ENCODE data around the gene TMEM236. TPM values are rescaled to one million over a fixed set of nuclear protein-coding genes. Genes with fewer than 3 reads are reported as not detected.

The TMEM236 gene
- total RNA-seq, 2 experiments from 2014 or later = 0.04 TPM

GRCh38 chr10:17783751-17784150, 31.8 kb downstream of the TMEM236 start:
- ChIA-PET CTCF (no interaction called here), POLR2A (no interaction called here)

DNA sequence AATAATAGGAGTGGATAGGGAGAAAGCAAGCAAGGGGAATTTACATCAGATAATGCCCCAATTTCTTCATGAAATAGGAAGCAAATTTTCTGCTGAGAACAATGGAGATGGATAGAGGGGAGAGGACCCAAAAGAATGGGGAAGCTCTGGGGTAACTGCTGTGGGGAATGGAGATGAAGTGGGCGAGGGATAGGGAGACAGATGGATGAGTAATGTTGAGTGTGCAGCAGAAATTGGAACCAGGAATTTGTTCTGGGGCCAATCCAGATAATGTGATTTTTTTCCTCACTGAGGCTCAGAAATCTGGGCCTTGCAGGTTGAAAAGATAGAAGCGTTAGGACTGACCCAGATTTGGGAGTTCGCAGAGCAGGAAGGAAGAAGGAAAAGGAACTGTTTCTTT, 32.7 kb downstream of the TMEM236 start:
- CTCF ChIA-PET = no interaction called here
- POLR2A ChIA-PET = no interaction called here

DNA sequence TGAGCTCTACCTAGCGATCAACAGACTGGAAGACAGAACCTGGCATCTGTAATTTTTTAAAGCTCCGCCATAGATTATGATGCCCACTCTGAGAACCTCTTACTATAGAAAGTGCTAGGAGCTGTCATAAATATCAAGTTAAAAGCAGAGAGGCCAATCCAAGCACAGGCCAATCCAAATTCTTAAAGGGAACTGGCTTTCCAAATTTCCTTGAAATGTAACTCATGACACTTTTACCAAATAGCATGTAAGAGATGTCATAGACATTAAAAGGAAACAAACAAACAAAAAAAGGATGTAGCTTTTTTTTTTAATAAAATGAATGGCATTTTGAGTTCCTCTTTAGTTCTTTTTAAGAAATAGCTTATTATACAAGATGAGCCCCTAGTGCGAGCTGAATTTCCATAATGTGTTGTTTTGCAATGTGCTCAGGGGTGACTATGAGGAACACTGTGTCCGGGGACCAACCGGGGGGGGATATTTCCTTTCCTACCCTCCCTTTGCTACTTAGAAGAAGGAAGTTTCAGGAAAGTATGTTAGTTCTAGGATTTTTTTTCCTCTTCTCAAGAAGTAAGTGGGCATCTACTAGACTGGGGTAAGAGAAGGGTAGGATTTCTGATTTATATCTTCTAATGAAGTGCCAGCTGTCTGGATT, 33.4 kb downstream of the TMEM236 start:
- POLR2A ChIA-PET = no interaction called here
- CTCF ChIA-PET = no interaction called here

DNA sequence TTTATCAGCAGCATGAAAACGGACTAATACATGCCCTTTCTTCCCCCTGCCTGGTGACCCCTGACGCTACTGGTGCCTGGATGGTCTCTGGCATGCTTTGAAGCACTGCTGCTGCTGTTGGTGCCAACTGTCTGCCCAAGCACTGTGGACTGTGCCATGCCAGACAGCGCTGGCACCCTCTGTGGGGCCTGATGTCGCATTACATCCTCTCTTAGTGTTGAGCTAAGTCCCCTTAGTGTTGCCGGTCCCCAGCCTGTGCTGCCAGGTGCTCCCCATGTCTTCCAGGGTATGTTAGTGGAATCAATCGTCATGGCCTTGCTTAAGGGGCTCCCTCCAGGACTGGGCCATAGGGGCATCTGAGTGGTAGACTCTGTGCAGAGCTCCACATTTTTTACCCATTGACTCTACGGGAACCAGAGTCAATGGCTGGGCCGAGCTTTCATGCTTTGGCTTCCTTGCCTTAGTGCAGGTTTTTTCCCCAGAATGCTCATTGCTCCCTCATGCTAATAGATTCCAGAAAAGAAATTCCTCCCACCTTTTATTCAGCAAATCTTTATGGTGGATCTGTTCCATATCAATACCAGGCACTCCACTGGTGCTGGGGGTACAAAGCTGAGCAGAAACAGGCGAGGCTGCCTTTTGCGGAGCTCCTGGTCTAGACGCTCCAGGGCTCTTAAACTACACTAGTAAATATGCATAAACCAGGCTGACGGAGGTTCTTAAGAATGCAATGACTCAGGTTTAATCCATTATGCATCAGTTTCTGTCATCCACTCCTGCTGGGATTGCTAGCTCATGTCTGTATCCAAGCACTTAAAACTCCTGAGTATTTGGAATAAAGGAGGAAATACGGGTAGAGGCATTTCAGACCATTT, 35.3 kb downstream of the TMEM236 start:
- ChIA-PET CTCF (no interaction called here), POLR2A (no interaction called here)

GRCh38 chr10:17788646-17789045, 36.6 kb downstream of the TMEM236 start:
- ChIA-PET POLR2A (no interaction called here), CTCF (no interaction called here)

- ChIA-PET POLR2A (no interaction called here), CTCF (no interaction called here)
These were observed 37.4 kb downstream of the TMEM236 start for GRCh38 chr10:17789396-17789795.

DNA sequence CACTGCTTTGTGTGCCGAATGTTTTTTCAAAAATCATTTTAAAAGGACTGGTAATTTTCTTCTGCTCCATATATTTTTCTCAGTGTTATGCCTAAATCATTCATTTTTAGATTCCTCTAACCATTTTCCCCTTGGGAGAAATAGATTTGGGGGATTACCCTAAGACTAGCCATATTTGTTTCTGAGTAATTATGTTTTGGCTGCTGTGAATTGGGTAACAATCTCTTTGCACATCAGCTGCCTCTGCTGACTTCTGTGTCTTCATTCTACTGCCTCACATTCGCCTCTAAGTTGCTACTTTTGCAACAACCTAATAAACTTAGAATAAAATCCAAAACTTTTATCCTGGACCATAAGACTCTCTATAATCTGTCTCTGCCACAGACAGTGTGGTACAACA, 38.6 kb downstream of the TMEM236 start:
- ChIA-PET CTCF (interaction anchor here (0.7 to 1.1 kb wide), 2 partner anchors 12 to 23 kb away, joined by 3 to 4 read pairs; no protein-coding TSS in a partner anchor), POLR2A (no interaction called here)

GRCh38 chr10:17792991-17793390, 41.0 kb downstream of the TMEM236 start:
- CTCF ChIA-PET = no interaction called here
- POLR2A ChIA-PET = no interaction called here

GRCh38 chr10:17793823-17794644, 42.0 kb downstream of the TMEM236 start:
- CTCF ChIA-PET = no interaction called here
- POLR2A ChIA-PET = no interaction called here

GRCh38 chr10:17795083-17795482, 43.1 kb downstream of the TMEM236 start:
- ChIA-PET CTCF (no interaction called here), POLR2A (no interaction called here)

DNA sequence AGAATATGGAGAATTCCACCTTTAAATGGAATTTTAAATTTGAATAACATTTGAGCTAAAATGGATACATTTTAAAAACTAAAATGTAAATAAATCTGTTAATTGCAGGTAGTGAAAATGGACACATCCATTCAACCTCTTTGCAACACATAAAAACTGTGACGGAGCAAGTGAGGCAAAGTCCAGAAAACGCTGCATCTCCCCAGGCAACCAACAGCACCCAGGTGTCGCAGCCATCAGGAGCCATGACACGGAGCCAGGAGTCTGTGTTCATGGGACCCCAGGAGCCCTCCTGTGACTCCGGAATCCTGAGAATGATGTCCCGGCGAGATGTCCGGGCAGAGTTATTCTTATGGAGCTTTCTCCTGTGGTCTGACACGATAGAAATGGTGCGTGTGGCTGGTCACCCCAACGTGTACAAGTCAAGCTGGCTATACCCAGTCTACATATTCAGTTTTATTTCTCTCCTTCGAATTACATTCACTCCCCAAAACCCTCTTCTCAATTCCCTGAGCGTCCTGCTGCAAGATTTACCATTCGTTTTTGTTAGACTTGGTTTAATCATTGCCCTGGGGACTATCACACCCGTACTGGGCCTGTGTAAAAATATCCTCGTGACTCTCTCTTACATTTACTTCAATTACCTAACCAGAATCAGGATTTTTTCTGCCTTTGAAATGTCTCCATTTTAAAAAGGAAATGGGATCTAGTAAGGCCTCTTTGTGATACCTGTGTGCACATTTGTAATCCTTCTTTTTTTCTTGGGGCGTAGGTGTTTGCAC, 44.0 kb downstream of the TMEM236 start:
- ChIA-PET CTCF (no interaction called here), POLR2A (no interaction called here)

DNA sequence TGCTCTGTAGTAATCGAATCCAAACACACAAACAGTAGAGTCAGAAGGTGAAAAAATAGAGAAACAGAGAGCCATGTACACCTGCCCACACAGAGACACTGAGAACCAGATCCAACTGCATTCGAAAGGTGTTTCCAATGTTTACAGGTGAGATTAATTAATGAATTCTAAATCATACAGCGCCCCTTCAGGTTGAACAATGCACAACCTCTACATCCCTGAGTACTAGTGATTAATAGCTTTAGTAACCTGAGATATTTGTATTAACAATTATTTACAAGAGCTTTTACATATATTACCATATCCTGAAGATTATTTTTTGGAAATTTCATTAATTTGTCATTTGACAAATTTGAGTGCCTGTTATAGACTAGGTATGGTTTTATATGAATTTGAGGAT, 49.5 kb downstream of the TMEM236 start:
- ChIA-PET POLR2A (no interaction called here), CTCF (interaction anchor here (0.5 kb wide), 1 partner anchor 80 kb away, joined by 4 read pairs; no protein-coding TSS in a partner anchor)

DNA sequence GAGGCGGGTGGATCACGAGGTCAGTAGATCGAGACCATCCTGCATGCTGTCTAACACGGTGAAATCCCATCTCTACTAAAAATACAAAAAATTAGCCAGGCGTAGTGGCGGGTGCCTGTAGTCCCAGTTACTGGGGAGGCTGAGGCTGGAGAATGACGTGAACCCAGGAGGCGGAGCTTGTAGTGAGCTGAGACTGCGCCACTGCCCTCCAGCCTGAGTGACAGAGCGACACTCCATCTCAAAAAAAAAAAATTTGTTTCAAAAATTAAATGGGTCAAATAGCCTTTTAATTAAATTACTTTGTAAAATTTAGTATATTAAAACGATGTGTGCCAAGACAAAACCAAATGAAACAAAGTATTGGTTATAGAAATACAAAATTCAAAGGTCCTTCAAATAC, 50.3 kb downstream of the TMEM236 start:
- POLR2A ChIA-PET = no interaction called here
- CTCF ChIA-PET = no interaction called here

DNA sequence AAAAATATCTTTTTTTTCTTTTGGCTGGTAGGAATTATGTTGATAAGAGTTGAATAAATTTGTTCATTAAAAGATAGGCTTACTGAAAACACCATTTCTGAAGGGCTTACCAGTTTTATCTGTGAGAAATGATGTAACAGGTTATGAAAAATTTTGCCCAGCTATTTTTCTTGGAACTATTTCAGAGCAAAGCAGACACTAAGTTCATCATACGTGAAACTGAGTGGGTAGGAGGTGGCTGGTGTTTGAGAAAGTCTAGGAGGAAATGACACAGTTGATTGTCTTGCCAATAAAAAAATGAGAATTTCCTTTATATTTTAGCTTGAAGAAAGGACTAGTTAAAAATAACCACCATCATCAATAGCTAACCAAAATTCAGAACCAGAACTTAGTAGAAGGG, 51.0 kb downstream of the TMEM236 start:
- CTCF ChIA-PET = no interaction called here
- POLR2A ChIA-PET = no interaction called here

- POLR2A ChIA-PET = no interaction called here
- CTCF ChIA-PET = no interaction called here
These were observed 53.3 kb downstream of the TMEM236 start for GRCh38 chr10:17805330-17805729.

DNA sequence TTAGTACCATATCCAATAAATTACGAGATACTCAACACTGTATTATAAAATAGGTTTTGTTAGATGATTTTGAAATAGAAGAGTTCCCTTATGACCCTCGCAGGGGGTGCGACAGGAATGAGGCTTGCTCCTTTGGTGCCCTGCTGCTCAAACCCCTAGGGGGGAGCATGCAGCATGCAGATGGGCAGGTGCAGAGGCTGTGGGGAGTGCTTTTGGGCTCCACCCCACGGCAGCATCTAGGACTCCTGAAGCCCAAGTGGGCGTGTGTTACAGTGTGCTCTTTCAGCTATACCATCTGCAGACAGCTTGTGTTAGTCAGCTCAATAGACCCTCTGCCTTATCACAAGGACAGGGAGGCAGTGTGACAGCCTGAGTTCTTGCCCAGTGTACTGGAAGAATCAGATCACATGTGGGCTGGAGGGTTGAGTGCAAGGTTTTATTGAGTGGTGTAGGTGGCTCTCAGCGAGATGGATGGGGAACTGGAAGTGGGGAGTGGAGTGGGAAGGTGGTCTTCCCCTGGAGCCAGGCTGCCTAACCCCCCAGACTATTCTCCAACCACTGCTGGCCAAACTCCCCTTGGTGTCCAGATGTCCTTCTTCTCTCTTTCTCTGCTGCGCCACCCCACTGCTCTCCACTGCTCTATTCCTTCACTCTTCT, 54.0 kb downstream of the TMEM236 start:
- ChIA-PET CTCF (no interaction called here), POLR2A (no interaction called here)

DNA sequence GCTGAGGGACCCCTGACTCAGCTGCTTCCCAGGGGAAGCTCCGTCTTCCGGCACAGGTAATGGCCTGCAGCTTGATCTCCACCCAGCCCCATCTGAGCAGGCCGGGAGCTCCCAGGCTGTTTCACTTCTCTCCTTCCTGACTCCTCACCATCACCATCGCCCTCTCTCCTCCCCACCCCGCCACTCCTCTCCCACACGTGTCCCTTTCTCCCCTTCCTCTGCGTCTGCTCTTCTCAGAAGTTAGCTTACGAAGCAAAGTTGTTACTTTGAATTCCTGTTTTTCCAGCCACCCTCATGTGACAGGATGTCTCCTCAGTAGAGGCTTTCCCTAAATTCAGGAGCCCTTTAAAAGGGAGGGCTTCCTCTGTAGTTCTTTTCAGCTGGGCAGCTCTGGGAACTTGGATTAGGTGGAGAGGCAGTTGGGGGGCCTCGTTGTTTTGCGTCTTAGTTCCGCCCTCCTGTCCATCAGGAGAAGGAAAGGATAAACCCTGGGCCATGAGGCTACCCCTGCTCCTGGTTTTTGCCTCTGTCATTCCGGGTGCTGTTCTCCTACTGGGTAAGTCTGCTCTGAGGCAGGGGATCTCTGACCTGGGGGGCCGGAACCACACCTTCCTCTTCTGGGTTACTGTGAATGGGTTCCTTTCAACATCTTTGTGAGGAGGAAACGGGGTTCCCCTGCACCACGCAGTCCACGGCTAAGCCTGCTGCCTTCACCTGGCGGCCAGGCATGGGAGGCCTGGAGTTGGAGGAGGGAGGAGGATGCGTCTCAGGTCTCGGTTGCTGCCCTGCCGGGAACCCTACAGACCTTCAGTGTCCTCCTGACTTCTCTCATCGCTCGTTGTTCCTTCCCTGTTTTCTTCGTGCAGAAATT, 57.2 kb downstream of the TMEM236 start, which contains the start of gene MRC1:
Gene MRC1, plus strand, starts transcription at position 378 of the 871 bp plus-strand sequence. Its CDS starts 118 bp downstream, at position 496.
- CTCF ChIA-PET = no interaction called here

DNA sequence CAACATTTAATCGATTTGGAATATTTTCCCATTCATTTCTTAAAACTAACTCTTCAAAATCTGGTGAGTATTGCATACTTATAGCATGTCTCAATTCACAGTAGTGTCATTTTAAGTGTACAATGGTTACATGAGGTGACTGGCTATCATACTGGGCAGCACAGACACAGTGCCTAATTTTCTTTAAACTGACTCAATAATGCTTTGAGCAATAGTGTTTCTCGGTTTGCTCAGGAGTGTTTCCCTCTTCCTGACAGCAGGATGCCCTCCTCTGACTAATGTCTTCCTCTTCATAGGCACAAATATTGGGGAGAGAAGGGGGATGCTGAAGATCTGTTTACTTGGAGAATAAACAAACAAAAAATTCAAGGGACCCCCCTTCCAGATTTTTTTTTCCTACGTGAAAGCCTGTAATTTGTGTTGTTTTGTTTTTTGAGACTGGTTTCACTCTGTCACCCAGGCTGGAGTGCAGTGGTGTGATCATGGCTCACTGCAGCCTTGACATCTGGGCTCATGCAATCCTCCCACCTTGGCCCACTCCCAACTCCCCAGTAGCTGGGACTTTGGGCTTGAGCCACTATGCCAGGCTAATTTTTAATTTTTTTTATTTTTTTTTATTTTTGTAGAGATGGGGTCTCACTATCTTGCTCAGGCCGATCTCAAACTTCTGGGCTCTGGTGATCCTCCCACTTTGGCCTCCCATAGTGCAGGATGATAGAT, 59.3 kb downstream of the TMEM236 start:
- ChIA-PET CTCF (no interaction called here), POLR2A (no interaction called here)

More for the DNA sequence above, 57.2 kb downstream of the TMEM236 start, which contains the start of gene MRC1:
- POLR2A ChIA-PET = no interaction called here

All from activated CD8-positive, alpha-beta memory T cell treated with anti-CD3 and anti-CD28 coated beads for 36 hours (primary cell).